ENCODE results near the gene TBRG4. TPM values are rescaled to one million over a fixed set of nuclear protein-coding genes. Genes with fewer than 3 reads are reported as not detected.

TBRG4 gene
- total and polyA plus RNA-seq, 3 donors from 2014 or later, result 75.7 to 82.8 (median 82.7) TPM

- no peaks in the 10 kb centered on the region for H3K36me3 ChIP-seq (ENCODE audit: low read depth, missing control alignments)
- no peaks in the 10 kb centered on the region for H3K27me3 ChIP-seq
- no peak for TF ChIP-seq POLR2A (IDR thresholded peaks at IDR 0.05)
- DNase-seq, result no peak
- no peaks in the 10 kb centered on the region for H3K4me1 ChIP-seq
- no peaks in the 10 kb centered on the region for H3K9me3 ChIP-seq
- H3K27ac ChIP-seq, result no peak overlapping the region
- intact Hi-C loops (cut with DNase I; ENCODE audit: low total_unique reads), result no loop called here
- no peak overlapping the region for H3K4me3 ChIP-seq
- WGBS, 2 donors, result 88 to 100% methylated on average over 1 of the region's 1 CpG
These were observed 49.6 kb downstream of the TBRG4 start for GRCh38 chr7:45061806-45062425.

DNA sequence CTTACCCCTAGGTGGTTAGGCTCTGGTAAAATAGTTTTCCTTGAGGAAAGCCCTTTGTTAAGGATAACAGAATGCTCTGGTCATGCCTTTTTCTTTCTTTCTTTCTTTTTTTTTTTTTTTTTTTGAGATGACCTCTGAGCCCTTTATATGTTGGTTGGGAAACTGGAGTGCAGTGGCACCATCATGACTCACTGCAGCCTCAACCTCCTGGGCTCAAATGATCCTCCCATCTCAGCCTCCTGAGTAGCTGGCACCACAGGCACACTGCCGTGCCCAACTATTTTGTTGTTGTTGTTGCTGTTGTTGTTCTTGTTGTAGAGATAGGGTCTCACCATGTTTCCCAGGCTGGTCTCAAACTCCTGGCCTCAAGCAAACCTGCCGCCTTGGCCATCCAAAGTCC is 50.1 kb downstream of the TBRG4 start:
- TF ChIP-seq CTCF (IDR thresholded peaks at IDR 0.05), result no peak
- TF ChIP-seq POLR2A (IDR thresholded peaks at IDR 0.05), result no peak
- no peak overlapping the region for H3K4me3 ChIP-seq
- intact Hi-C loops (cut with DNase I; ENCODE audit: low total_unique reads), result no loop called here
- DNase-seq, result no peak
- WGBS, 2 donors, result 98 to 100% methylated on average over 2 of the region's 2 CpGs
- no peaks in the 10 kb centered on the region for H3K36me3 ChIP-seq (ENCODE audit: low read depth, missing control alignments)
- no peak overlapping the region for H3K27ac ChIP-seq
- H3K27me3 ChIP-seq, result no peaks in the 10 kb centered on the region
- H3K4me1 ChIP-seq, result no peaks in the 10 kb centered on the region
- H3K9me3 ChIP-seq, result no peaks in the 10 kb centered on the region

GRCh38 chr7:45060295-45060694 is 51.2 kb downstream of the TBRG4 start:
- intact Hi-C loops (cut with DNase I; ENCODE audit: low total_unique reads), result no loop called here

DNA sequence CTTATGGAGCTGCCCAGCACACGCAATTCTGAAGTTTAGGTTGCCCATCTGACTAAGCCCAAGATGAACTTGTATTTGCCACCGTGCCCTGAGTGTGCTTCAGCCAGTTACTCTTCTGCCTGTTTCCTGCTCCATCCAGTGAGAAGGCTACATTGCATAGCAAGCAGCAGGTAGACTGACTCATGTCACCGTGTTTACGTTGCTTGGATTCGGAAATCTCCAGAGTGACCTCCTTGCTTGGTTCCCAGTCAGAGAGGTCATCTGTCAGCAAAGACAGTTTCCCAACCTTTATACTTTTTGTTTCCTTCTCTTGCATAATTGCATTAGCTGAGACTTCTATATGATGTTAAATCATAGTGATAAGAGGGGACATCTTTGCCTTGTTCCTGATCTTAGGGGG is 53.6 kb downstream of the TBRG4 start:
- H3K4me3 ChIP-seq, result no peak overlapping the region
- DNase-seq, result no peak
- H3K27ac ChIP-seq, result no peak overlapping the region
- no peaks in the 10 kb centered on the region for H3K36me3 ChIP-seq (ENCODE audit: low read depth, missing control alignments)
- WGBS, 2 donors, result 95 to 100% methylated on average over 5 of the region's 5 CpGs
- no peaks in the 10 kb centered on the region for H3K27me3 ChIP-seq
- no peaks in the 10 kb centered on the region for H3K9me3 ChIP-seq
- no peaks in the 10 kb centered on the region for H3K4me1 ChIP-seq
- intact Hi-C loops (cut with DNase I; ENCODE audit: low total_unique reads), result no loop called here
- TF ChIP-seq POLR2A (IDR thresholded peaks at IDR 0.05) (no peak), CTCF (IDR thresholded peaks at IDR 0.05) (no peak)

More at GRCh38 chr7:45060295-45060694, 51.2 kb downstream of the TBRG4 start:
- no peaks in the 10 kb centered on the region for H3K27me3 ChIP-seq
- WGBS, 2 donors, result 92 to 96% methylated on average over 3 of the region's 3 CpGs
- no peaks in the 10 kb centered on the region for H3K4me1 ChIP-seq
- H3K27ac ChIP-seq, result no peak overlapping the region
- no peaks in the 10 kb centered on the region for H3K36me3 ChIP-seq (ENCODE audit: low read depth, missing control alignments)
- no peak overlapping the region for H3K4me3 ChIP-seq
- H3K9me3 ChIP-seq, result no peaks in the 10 kb centered on the region
- TF ChIP-seq POLR2A (IDR thresholded peaks at IDR 0.05) (no peak), CTCF (IDR thresholded peaks at IDR 0.05) (no peak)
- DNase-seq, result no peak

DNA sequence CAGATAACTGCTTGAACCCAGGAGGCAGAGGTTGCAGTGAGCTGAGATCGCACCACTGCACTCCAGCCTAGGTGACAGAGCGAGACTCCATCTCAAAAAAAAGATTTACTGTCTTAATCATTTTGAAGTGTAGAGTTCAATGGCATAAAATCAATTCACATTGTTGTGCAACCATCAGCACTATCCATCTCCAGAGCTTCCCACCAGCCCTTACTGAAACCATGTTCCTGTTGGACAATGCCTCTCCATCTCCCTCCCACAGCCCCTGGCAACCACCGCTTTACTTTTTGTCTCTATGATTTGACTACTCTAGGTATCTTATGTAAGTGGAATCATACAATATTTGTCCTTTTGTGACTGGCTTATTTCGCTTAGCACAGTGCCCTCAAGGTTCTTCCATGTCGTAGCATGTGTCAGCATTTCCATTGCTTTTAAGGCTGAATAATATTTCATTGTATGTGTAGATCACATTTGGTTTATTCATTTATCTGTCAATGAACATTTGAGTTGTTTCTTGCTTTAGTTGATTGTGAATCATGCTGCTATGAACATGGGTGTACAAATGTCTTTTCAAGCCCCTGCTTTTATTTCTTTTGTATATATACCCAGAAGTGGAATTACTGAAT is 55.8 kb downstream of the TBRG4 start:
- no peaks in the 10 kb centered on the region for H3K27me3 ChIP-seq
- WGBS, 2 donors, result 95 to 97% methylated on average over 5 of the region's 5 CpGs
- intact Hi-C loops (cut with DNase I; ENCODE audit: low total_unique reads), result no loop called here
- no peaks in the 10 kb centered on the region for H3K4me1 ChIP-seq
- H3K36me3 ChIP-seq (ENCODE audit: low read depth, missing control alignments), result no peaks in the 10 kb centered on the region
- TF ChIP-seq CTCF (IDR thresholded peaks at IDR 0.05), result no peak
- no peak for TF ChIP-seq POLR2A (IDR thresholded peaks at IDR 0.05)
- H3K4me3 ChIP-seq, result no peak overlapping the region
- H3K9me3 ChIP-seq, result no peaks in the 10 kb centered on the region
- no peak for DNase-seq
- H3K27ac ChIP-seq, result no peak overlapping the region
